Ammon's horn (tissue), 1 donor: ENCODE results near the gene OPN1SW.

ENCODE experiments used
- DNase-seq: peaks from one replicate; pipeline ENCODE4 v3.0.0-alpha.2; 2016; ENCODE audit warnings: low spot score

OPN1SW gene

DNA sequence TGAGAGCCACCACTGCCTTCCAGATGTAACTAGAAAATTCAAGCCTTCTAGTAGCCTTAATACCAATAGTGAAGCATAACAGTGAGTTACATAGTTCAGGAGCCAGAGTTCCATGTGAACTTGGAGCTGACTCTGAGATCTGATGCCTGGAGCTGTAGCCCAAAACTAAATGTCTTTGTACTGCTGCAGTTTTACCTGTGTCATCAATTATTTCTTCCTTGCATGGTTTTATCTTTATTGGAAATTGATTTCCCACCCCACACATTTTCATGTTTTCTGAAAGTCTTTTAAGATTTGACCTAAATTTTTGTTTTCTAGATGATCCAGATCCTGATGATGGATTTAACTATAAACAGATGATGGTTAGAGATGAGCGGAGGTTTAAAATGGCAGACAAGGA lies 17.0 kb downstream of the OPN1SW start:
- no peak for DNase-seq

DNA sequence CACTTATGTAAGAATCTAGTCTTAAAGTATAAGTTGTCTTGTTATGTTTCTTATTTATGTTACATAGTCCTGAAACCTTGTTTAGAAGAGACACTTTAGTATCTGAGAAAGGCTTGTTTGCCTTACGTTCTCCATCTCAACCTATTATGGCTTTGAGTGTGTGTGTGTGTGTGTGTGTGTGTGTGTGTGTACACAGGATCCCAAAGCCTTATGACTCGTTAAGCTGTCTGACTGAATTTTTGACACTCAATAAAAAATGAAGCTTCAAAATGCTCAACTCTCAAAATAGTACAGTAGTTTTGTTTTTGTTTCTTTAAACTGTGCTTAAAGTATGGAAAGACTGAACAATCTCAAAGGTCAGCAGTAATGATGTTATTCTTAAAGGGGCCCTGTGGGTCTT lies 18.4 kb downstream of the OPN1SW start:
- no peak for DNase-seq

DNA sequence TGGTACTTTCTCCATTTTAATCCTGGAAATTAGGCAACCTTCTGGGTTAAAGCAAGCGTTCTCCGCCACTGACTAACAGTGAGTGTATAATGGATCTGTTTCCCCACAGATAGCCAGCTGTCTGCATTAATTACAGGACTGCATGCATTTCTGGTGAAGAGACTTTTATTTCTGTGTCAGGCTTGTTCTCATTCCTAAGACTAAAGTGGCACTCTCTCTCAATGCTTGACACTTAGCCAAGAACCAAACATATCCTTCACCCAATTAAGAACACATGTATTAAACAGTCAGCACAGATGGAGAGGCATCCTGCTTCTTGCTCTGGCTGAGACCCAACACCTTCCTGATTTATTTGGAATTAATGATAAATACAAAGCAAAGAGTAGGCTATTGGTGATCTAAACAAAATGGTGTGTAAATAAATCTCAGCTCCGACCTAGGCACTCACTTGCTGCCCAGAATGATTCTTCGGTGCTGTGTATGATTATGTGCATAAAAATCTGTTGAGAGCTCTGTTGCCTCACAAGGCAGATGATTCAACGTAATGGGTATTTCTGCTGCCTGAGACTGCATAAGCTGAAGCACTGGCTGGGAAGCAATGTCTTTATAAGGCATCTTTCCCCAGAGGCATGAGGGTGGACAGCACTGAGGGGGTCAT lies 19.6 kb downstream of the OPN1SW start:
- DNase-seq = peak; percentile 63

DNA sequence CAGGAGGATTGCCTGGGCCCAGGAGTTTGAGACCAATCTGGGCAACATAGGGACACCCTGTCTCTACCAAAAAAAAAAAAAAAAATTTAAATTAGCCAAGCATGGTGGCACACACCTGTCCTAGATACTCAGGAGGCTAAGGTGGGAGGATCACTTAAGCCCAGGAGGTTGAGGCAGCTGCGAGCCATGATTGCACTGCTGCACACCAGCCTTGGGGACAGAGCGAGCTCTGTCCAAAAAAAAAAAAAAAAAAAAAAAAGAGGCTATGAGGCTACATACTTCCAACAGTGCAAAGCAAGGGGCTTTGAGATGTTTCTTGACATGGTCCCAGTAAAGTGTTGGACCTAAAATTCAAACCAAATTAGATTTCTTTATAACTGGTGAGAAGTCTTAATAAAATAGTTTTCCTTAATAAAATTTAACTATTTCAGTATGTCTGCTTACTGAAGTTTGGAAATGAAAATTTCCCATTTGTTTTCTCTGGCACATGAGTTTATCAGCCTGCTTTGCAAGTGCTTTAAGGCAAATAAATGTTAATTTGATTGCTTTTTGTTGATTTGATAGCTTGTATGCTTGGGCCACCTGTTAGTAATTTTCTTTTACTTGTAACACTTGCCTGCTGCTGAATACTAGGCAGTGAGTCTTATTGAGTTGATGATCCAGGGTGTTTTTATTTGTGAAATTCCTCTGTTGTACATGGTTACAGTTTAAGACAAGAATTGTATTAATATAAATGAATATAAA lies 20.3 kb downstream of the OPN1SW start:
- DNase-seq = no peak

DNA sequence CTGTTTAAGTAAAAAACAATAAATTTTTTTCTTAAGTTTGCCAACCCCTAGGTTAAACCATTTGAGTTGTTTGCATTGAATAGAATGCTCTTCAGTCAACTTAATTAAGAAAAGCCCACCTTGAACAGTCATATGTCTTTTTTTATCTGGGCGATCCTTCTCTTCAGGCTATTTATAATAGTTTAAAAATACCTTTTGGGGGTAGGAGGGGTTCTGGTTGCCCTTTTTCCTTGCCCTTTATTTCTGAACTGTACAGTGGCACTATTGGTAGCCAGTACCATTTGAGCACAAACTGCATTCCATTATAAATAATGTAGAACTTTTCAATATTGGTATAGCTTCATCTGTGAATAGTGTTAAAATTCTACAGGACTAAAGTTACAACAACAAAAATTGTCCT lies 23.3 kb downstream of the OPN1SW start:
- DNase-seq = no peak

DNA sequence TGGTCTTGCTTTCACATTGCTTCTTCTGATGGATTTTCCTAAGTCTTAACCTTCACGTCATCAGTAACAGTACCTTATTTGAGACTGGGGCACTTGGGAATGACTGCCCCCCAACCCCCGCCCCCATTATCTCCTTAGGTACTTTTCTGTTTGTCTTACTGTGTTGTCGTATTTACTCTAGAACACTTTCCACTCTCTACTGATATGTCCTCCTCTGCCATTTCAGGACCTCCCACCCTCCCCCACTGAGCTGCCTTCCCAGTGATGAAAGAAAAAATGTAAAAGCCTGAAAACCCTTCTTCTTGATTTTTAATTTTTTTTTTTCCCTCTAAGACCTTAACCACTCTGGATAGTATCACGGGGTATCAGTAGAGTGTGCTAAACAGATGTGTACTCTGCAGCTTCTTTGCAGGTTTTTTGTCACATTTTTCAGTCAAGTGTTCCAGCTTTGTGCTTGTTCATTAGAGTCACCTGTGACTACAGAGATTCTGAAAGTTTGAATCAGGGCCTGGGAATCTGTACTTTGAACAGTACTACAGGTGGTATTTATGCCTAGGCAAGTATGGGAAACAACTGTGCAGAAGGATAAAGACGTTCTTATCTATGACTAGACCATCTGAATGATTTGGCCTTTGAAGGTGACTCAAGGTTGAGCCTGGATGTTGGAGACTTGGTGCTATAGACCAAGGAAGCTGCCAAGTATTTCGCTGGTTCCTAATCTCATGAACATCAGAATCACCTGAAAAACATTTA lies 28.1 kb downstream of the OPN1SW start:
- no peak for DNase-seq

DNA sequence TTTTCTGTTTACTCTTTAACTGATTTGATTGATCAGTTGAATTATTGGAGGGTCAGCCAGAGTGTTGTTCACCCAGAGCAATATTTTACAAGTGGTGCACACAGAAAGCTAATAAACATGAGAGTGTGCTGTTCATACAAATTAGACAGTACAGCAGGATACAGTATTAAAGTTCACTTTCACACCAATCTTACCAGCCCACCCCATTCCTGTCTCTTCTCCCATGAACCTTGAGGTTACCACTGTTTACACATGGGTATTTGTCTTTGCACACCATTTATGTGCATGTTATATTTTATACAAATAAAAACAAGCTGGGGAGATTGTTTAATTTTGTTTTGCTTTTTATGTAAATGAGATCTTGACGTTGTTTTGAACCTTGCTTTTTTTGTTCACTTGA lies 29.9 kb downstream of the OPN1SW start:
- no peak for DNase-seq

DNA sequence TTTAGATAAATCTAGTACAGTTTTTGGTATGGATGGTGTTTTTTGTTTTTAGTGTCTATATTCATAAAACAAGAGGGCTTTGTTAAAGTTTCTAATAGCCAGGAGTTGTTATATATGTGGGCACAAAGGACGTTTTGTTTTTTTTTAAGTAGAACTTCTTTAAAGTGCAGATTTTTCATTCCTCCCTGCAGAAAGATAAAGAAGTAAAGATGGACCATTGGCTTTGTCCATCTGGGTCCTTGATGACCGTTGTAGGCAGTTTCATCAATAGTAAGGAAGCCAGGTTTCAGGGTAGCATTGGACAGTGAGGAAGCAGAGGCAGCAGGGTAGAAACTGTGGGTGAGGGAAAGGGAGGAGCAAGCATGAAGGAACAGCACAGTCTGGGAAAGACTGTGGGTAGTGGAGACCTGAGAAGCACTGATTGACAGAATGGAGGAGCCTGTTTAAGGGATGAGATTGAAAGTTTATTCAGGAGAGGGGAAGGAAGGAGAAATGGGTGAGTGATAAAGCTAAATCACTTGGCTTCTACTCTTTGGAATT lies 31.2 kb downstream of the OPN1SW start:
- DNase-seq = no peak

DNA sequence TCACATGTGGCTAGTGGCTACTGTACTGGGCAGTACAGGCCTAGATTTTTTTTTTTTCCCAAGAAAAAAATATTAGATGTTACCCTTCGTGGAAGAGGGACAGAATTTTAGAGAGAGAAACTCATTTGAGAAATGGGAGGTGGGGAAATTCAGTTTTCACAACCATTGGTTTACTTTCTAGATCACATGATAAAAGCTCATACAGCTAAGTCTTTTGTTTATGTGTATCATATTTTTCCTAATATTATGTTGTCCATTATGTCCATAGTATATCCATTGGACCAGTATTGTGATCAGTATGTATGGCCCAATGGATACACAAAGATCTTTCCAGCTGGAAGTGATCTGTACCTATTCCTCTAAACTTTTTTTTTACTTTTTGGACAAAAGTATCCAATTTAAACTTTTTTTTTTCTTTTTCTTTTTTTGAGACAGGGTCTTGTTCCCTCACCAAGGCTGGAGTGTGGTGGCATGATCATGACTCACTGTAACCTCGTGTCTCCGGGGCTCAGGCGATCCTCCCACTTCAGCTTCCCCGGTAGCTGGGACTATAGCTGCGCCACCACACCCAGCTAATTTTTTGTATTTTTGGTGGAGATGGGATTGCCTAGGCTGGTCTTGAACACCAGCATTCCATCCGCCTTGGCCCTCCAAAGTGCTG lies 32.4 kb downstream of the OPN1SW start:
- DNase-seq = no peak

DNA sequence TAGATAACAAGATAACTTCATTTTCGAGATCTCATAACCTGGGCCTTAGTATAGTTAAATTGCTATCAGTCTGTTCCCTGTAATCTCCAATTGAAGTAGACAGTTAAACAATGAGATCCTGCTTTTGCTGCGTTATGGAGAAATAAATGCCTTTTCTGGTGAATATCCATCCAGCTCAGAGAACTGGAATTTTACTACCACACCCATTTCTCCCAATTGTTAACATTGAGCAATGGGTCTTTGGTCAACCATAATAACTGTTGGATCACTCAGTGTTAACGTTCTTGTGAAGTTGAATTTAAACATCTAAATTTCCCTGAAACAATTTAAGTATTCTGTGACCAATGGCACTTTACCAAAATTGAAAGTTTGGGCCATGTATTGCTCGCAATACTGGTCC lies 33.4 kb downstream of the OPN1SW start:
- no peak for DNase-seq

DNA sequence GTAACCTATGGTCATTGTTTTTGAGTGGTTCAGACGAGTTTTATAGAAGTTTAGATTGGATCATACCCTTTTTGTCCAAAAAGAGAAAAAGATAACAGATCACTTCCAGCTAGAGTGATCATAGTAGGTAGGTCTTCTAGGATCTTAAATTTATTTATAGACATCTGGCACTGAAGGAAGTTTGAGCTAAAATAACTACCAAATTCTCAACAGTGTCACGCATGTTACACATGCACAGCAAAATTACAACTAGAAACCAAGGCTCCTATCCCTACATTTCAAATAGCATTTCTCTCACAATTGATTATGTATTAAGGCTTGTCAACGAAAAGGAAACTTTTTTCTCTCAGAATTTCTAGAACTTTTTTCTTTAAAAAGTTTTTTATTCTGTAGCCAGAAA lies 34.1 kb downstream of the OPN1SW start:
- no peak for DNase-seq

DNA sequence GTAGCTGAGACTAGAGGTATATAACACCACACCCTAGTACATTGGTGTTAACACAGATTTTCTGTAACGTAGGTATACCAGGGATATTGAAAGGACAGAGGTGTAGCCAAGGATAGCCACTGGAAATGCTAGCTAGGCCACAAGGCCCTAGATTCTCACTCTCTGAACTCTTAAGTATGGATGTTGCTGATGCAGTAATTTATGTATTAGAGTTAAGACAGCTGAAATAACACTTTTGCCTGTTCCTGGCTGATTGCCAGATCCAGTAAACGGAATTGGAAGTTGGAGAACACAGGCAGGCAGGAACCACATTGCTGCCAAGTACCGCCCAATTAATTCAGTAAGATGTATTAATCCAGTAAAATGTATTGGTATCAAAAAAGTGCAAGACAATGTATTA lies 34.6 kb downstream of the OPN1SW start:
- no peak for DNase-seq

DNA sequence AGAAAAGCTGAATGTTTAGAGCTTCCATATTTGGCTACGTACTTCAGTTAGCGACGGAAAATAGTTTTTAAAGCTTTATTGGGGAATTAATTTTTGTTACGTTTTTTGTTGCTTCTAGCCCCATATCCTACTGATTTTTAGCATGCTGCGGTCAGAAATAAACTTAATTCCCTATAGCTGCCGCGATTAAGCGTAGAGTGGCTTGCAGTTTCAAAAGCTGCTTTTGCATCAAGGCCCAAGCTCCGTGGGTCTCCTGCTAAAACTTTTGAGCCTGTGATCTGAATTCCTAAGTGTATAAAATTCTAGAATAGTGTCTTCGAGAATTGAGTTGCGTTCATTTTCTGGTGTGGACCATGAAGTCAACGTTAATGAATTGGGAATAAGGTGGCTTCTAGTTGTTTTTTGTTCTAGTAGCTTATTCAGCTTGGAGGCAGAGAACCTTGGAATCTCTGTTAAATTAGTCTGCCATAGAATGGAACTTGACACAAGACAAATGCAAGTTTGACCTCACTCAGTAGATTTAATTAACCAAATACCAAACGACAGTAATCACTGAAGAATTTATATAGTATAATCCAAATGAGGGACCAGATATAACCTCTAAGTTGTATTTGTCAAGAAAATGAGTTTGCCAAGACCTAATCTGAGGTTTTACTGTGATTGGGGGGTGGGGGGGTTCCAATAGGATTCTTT lies 35.5 kb downstream of the OPN1SW start:
- no peak for DNase-seq

DNA sequence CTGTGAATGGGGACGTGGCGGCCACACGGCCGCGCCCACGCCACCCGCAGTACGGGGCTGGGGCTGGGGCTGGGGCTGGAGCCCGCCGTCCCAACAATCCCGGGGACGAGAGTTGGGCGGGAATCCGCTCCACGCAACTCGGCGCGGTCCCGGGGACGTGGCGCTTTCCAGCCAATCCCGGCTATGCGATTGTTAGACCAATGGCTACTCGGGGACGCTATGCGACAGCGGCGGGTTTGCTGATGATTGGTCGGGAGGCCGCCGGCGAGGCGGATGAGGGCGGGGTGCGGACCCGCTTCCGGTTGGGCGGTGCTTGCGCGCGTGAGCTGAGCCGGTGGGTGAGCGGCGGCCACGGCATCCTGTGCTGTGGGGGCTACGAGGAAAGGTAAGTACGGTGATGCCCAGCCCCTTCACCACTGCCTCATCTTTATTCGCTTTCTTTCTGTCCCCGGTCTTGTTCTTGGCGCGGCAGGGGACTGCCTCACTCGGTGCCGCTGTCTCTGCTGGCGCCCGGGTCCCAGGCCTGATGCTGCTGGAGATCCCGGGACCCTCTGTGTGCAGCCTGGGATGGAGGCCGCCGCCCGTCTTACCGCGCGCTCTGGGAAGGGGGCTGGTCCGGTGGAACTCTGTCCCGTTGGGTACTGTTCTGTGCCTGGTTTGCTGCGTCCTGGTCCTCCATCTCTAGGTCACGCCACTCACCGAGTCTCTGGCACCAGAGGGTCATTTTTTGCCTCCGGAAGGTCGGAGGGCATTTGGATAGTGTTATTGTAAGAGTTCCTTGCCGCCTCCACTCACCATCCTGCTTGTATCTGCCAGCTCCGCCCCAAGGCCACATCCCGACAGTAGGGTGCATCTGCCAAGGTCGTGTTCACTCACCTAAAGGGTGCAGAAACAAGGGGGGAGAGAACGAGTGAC lies 36.3 kb downstream of the OPN1SW start, which contains the start of gene CALU:
Gene CALU (plus strand): TSS at position 312 of the 915 bp plus-strand sequence. CDS start 9,225 bp downstream, outside the sequence.
- peak; percentile 97 for DNase-seq

DNA sequence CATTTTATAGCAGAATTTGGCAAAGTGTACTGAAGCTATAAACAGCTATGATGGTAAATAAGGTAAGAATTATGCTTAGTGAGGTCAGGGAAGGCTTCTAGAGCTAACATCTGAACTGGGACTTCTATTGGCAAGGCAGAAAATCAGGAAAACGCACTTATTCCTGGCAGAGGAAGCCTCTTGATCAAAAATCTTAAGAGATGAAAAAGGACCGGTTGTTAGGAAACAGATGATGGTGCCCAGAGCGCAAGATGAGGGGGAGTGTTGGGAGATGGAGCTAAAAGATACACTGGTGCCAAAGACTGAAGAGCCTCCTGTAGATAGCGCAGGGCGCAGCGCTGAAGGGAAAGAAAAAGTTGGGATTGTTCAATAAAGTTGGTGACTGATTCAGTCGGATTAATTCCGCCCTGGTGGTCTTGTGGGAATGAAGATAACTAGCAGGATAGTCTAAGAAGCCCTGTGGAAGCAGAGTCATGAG lies 37.0 kb downstream of the OPN1SW start:
- DNase-seq = no peak

DNA sequence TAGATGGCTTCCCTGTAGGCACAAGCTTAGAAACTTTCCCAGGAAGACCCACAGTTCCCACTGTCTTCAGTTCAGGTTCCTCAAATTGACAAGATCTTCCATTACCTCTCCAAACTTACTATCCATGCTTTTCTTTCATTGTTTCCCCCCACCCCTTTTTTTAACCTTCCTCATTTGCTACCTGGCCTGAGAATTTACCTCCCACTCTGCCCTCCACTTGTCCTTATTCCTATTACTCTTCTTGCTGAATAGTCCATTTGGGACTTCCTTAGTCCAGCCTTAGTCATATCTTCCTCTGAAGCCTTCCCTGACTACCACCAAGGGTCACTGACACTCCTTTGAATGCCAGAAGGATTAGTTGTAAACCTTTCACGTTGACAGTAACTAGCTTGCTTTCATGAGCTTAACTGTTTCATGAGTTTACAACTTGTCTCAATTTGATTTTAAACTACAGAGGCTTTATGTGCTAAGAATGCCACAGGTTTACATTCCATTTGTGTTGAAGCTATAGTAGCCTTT lies 37.7 kb downstream of the OPN1SW start:
- DNase-seq = no peak

DNA sequence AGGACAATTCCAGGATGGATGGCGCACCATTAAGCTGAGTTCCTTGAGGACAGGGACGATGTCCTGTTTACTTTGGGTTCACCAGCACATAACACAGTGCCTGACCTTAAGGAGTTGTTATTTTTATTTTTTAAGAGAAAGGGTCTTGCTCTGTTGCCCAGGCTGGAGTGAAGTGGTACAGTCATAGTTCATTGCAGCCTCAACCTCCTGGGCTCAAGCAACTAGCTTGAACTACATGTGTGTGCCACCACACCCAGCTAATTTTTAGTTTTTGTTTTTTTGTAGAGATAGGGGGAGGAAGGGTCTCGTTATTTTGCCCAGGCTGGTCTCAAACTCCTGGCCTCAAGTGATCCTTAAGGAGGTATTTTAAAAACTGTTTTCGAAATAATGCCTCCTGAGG lies 38.2 kb downstream of the OPN1SW start:
- no peak for DNase-seq

DNA sequence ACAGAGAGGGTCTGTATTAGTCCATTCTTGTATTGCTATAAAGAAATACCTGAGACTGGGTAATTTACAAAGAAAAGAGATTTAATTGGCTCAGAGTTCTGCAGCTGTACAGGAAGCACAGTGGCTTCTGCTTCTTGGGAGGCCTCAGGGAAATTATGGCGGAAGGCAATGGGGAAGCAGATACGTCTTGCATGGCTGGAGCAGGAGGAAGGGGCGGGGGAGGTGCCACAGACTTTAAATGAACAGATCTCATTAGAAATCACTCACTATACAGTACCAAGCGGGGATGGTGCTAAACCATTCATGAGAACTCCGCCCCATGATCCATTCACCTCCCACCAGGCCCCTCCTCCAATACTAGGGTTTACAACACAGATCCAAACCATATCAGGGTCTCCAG lies 40.2 kb downstream of the OPN1SW start:
- no peak for DNase-seq

DNA sequence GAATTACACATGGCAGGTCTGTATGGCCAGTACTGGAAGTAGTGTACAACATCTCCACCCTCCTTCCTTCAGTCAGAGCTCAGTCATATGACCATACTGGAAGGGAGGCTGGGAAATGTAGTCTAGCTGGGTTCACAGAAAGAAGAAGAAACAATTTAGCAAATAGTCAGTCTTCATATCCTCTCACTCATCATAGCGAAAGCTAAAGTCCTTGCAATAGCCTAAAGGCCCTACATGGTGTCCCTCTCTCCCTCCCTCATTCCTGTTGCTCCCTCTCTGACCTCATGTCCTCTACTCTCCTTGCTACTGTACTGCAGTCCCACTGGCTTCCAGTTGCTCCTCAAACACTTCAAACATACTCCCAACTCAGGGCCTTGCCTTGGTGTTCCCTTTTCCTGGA lies 40.7 kb downstream of the OPN1SW start:
- DNase-seq = no peak

DNA sequence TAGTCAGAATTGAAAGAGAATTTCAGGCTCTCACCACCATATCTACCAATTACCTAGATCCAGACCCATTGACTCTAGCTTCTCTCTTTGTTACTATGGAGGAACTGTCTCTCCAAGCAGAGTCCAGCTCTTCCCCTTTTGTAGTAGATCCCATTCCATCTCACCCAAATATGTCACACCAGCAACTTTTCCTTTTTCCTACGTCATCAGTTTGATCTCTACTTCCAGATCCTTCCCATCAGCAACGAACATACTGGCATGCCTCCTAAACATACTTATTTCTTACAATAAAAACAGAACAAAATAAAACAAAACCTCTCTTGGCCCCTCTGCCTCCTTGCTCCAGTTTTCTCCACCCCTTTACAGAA lies 42.3 kb downstream of the OPN1SW start:
- no peak for DNase-seq
